Stimulated activated CD4-positive, alpha-beta T cell treated with anti-CD3 and anti-CD28 coated beads, Interleukin-1b, Interleukin-23, amount 100 ng/mL, for 4 hours (primary cell): ENCODE data around the gene IP6K3.
A peak's percentile ranks its signal among the peaks of the same experiment; 100 is the strongest.

Experiments
- DNase-seq, 2 donors: peaks; one replicate each; pipeline ENCODE4 v3.0.0-alpha.2; 2020; ENCODE audit warnings: low read depth in 2 of 2

The IP6K3 gene

GRCh38 chr6:33690766-33691165, 55.9 kb downstream of the IP6K3 start:
- DNase-seq, result no peak

GRCh38 chr6:33689879-33690278, 56.8 kb downstream of the IP6K3 start:
- DNase-seq, result no peak

GRCh38 chr6:33689148-33689494, 57.6 kb downstream of the IP6K3 start:
- DNase-seq, result no peak

GRCh38 chr6:33688451-33689147, 58.1 kb downstream of the IP6K3 start:
- DNase-seq, result no peak

GRCh38 chr6:33688006-33688405, 58.7 kb downstream of the IP6K3 start:
- no peak for DNase-seq

GRCh38 chr6:33686981-33687975, 59.4 kb downstream of the IP6K3 start:
- DNase-seq, result no peak

- no peak for DNase-seq
These were observed 60.3 kb downstream of the IP6K3 start for GRCh38 chr6:33686225-33686924.

GRCh38 chr6:33685411-33686224, 61.1 kb downstream of the IP6K3 start:
- DNase-seq, result no peak

- DNase-seq, result no peak
These were observed 61.7 kb downstream of the IP6K3 start for GRCh38 chr6:33684983-33685382.

GRCh38 chr6:33684428-33684896, 62.2 kb downstream of the IP6K3 start:
- DNase-seq, result no peak

GRCh38 chr6:33683576-33684427, 62.9 kb downstream of the IP6K3 start:
- no peak for DNase-seq

GRCh38 chr6:33683051-33683571, 63.6 kb downstream of the IP6K3 start:
- DNase-seq, result peak; percentile 25 to 42

GRCh38 chr6:33682341-33682740, 64.4 kb downstream of the IP6K3 start:
- DNase-seq, result no peak

GRCh38 chr6:33679761-33680160, 66.9 kb downstream of the IP6K3 start:
- DNase-seq, result no peak

- DNase-seq, result no peak
These were observed 67.7 kb downstream of the IP6K3 start for GRCh38 chr6:33678932-33679490.

GRCh38 chr6:33678233-33678931, 68.3 kb downstream of the IP6K3 start:
- no peak for DNase-seq

- no peak for DNase-seq
These were observed 69.0 kb downstream of the IP6K3 start for GRCh38 chr6:33677689-33678088.

GRCh38 chr6:33677143-33677660, 69.5 kb downstream of the IP6K3 start:
- no peak for DNase-seq
